Ammon's horn (tissue), 1 donor: Measurements from ENCODE around the gene RAB10.
"Not testable (repeated sequence)": the region's sequence is repeated elsewhere in the genome, so short reads cannot be mapped to it uniquely, and the experiment has no call there.

ENCODE experiments used
- DNase-seq: peaks from one replicate; pipeline ENCODE4 v3.0.0-alpha.2; 2016; ENCODE audit warnings: low spot score

RAB10 gene

DNA sequence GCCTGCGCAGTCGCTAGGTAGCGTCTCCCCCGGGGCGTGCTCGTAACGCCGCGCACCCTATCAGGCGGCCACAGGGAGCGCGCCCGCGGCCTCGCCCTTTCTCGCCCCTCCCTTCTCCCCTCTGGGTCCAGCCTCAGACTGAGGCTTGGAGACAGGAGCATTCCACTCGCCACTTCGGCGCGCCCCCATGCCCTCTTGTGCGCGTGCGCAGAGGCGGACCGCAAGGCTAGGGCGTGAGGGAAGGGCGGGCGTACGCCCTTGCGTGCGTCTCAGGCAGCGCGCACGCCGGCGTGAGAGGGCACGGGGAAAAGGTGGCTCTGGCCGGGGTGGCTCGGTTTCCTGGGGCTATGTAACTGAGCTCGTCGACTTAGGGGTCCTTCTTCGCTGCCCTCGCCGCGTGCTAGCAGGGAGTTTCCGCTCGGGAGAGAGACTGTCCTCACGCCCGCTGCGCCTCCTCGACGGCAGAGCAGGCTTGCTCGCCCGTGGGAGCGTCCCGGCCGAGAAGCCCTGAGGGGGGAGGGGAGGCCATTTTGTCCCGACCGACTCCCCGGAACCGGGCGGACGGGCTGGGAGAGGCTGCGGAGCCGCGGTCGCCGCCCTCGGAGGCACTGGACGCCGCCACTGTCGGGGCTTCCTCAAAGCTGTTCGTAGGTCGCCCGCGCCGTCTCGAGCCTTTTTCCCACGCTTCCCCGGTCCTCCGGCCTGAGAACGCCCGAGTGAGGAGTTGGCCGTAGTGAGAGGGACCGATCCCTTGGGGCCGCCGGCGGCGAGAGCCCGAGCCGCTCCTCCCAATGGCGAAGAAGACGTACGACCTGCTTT, at the start of gene RAB10:
RAB10 (plus strand) TSS at position 267 of the 819 bp plus-strand sequence; CDS start at position 792, 525 bp downstream.
- DNase-seq = peak; percentile 99

DNA sequence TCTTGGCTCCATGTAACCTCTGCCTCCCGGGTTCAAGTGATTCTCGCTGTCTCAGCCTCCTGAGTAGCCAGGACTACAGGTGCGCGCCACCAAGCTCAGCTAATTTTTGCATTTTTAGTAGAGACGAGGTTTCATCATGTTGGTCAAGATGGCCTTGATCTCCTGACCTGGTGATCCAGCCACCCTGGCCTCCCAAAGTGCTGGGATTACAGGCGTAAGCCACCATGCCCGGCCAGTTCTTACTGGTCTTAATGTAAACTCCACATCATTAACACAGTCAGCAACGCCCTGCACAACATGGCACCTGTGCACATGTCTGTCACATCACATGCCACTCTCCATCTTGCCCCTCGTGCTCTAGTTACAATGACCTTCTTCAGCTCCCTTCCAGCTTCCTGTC, 45.8 kb upstream of the RAB10 start:
- DNase-seq = no peak

DNA sequence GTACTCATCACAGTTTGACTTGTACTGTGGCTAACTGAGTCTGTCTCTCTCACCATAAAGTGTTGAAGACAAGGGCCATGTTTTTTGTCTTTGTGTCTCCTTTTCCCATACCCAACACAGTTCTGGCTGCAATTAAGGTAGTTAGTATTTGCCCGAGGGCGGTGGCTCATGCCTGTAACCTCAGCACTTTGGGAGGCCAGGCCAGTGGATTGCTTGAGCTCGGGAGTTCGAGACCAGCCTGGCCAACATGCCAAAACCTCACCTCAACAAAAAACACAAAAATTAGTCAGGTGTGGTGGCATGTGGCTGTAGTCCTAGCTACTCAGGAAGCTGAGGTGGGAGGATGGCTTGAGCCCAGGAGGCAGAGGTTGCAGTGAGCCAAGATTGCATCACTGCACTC, 44.7 kb upstream of the RAB10 start:
- no peak for DNase-seq

DNA sequence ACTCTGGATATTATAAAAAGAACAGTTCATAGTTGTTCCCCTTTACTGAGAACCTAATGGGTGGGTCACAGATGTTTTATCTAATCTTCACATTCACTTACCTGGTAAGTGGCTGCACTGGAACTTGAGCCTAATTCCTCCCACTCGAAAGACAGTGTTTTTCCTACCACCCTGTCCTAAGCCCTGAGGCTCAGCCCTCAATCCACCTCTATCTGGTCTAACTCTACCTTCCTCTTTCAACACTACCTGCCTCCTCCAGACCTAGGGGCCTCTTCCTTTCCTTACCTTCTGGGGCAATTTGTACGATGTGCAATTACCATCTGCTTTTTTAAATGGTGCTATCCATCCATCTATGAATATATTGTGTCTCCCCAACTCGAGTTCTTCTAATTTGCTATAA, 41.9 kb upstream of the RAB10 start:
- no peak for DNase-seq

DNA sequence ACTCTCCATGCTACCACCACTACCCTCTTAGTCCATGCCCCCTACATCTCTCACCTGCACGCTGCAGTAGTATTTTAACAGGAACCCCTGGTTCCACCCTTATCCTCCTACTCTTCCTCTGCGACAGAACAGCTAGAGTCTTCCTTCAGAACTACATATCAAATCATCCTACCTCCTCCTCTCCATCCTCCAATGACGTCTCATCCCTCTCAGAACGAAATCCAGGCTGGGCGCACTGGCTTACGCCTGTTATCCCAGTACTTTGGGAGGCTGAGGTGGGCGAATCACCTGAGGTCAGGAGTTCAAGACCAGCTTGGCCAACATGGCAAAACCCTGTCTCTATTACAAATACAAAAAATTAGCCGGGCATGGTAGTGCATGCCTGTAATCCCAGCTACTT, 41.3 kb upstream of the RAB10 start:
- DNase-seq = no peak

DNA sequence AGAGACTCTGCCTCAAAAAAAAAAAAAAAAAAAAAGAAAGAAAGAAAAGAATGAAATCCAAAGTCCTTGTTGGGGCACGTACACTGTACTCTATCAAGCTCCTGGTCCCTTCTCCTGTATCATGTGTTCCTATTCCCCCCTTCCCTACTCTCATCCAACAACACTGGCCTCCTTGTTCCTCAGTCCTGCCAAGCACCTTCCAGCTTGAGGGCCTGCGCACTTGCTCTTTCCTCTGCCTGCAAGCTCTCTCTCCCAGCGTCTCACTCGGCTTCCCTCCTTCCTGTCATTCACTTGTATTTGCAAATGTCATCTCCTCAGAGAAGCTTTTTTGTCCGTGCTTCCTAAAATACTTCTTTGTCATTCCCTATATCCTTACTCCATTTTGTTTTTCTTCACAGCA, 40.8 kb upstream of the RAB10 start:
- DNase-seq = no peak

DNA sequence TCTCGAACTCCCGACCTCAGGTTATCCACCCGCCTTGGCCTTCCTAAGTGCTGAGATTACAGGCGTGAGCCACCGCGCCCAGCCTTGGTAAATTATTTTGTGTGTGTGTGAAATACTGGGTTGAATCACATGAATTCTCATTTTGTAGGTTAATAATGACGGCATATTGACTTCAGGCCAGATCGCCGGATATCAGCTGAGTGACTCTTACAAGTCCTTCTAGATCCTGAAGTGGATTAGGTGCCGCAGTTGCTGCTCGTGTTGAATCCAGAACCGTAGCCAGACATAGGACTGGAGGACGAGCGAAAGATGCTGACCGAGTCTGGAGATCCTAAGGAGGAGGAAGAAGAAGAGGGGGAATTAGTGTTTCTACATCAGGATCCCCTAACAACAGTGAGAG, 39.4 kb upstream of the RAB10 start:
- no peak for DNase-seq

DNA sequence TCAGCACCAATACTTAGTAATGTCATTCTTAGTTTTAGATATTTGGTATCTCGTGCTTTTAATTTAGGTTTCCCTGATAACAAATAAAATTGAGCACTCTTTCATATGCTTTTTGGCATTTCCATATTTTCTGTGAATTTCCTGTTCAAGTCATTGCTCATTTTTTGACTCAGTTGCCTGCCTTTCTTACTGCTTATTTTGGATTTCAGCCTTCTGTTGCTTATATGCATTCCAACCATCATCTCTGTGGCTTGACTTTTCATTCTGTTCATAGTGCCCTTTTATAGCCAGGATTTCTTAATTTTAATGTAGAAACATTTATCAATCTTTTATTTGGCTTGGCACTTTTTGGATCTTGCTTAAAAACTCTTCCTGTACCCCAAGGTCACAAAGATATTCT, 37.0 kb upstream of the RAB10 start:
- no peak for DNase-seq

DNA sequence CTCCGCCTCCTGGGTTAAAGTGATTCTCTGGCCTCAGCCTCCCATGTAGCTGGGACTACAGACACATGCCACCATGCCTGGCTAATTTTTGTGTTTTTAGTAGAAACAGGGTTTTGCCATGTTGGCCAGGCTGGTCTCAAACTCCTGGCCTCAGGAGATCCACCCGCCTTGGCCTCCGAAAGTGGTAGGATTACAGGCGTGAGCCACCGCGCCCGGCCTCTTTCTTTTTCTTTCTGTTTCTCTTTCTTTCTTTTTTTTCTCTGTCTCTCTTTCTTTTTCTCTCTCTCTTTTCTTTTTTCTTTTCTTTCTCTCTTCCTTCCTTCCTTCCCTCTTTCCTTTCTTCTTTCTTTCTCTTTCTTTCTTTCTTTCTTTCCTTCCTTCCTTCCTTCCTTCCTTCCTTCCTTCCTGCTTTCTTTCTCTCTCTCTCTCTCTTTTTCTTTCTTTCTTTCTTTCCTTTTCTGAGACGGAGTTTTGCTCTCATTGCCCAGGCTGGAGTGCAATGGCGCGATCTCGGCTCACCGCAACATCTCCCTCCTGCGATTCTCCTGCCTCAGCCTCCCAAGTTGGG, 35.0 kb upstream of the RAB10 start:
- DNase-seq = not testable (repeated sequence)

DNA sequence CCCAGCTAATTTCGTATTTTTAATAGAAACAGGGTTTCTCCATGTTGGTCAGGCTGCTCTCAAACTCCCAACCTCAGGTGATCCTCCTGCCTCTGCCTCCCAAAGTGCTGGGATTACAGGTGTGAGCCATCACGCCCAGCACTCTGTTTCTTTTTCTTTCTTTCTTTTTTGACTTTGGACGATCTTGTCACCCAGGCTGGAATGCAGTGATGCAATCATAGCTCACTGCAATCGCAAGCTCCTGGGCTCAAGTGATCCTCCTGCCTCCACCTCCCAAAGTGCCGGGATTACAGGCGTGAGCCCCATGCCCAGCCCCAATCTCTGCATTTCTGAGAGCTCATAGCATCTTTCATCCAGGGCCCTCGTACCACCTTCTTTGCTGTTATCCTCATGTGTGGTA, 34.5 kb upstream of the RAB10 start:
- DNase-seq = not testable (repeated sequence)

DNA sequence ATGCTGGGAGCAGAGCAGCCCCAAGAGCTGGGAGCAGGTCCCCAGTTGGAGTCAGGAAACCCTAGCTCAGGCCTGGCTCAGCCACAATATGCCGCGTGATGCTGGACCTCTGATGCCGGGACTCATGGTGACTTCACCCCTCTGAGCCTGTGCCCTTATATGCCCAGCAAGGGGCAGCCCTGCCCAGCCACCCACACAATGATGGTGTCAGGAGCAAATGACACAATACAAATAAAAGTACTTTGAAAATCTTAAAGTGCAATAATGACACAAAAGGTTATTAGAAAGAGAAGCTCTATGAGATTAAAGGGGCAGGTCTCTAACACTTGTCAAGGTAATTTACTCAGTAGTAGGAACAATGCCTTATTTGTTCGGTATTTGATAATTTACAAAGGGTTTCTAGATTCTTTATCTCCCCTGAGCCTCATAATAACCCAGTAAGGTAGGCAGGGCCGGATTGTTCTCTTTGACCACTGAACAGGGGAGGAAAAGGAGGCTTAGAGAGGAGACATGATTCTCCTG, 33.3 kb upstream of the RAB10 start:
- DNase-seq = no peak

DNA sequence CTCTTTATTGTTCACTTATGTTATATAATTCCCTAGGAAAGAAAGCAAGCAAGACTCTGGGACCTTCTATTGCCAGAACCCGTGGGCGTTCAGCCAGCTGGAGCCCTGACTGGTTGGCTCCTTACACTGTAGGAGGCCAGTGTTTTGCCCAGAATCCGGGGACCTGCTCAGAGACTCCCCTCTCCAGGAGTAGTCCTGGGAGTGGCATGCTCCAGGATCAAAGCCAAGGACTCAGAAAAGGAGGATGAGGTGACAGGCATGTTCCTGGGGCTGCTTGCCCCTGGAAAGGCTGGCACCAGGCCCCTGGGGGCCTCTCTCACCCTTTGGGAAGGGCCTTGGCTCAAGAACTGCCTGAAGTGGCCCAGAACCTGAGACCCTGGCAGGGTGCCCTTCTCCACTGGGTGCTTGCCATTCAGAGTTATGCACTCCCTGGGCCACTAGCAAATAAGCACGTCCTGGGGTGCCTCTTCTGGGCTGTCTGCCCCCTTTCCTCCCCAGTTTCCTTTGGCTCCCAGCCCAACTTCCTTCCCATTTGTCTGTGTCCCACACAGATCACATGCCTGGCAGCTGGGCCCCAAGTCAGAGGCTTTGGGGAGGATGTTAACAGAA, 32.0 kb upstream of the RAB10 start:
- peak; percentile 86 for DNase-seq

DNA sequence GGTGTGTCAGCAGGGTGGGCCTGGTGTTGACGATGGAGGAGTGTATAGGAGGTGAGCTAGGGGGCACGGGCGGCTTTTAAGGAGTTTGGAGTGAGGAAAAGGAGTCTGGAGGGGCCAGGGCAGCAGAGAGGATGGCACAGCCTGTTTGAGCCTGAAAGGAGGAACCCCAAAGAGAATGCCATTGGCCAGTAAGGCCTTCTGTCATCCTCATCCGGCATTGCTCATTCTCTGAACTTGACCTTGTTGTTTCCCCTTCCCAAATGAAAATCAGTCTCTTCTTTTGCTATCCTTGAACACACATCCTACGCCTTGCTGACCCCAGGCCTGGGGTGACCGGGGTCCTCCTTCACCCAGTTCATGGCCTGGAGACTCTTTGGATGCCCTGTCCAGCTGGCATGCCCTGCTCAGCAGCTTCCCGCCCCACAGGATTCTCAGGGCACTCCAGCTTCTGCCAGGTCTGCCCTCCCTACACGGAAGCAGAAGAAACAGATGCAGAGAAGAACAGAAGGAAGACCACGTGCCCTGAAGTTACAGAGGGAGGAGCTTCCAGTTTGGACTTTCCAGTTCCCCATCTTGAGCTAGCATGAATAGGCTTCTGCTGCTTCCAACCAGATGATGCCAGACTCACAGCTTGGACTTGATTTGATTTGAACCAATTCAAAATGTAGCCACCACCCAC, 31.1 kb upstream of the RAB10 start:
- peak; percentile 71 for DNase-seq

DNA sequence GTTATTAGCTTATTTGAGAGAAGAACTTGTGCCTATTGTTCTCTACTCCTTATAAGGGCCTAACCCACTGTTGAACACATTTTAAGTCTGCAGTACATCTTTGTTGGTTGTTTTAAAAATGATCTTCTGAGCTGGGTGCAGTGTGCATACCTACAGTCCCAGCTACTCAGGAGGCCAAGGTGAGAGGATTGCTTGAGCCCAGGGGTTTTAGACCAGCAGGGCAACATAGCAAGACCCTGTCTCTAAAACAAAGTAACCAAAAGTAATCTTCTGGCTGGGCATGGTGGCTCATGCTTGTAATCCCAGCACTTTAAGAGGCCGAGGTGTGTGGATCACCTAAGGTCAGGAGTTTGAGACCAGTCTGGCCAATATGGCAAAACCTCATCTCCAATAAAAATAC, 25.8 kb upstream of the RAB10 start:
- no peak for DNase-seq

DNA sequence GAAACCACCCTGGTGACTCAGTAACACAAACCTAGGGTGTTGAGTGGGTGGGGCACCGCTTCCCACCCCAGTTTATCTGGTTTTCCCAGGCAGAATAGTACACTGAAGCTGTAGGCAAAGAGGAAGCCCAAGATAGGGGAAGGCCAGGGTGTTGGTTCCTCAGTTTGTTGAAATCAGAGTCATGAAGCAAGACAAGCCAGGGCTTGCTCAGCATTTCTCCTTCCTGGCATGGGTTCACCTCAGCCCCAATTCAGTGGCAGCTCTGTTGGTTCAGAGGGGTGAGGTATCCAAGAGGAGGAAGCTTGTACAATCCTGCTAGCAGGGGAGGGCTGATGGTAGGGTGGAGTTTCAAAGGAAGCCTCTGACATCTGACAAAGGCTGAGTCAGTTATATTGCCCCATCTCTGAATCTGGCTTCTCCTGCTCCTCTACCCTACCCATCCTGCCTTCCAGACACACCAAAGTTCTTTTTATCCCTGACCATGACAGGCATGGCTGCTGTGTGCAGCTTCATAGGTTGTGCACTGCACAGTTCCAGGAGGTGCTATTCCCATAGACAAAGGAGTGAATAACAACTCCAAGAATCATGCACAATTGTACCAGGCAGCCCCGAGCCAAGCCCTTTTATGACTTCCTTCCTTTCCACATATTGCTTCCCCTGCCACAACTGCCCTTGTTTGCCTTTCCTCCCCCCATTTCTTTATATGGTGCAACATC, 24.9 kb upstream of the RAB10 start:
- peak; percentile 82 for DNase-seq

DNA sequence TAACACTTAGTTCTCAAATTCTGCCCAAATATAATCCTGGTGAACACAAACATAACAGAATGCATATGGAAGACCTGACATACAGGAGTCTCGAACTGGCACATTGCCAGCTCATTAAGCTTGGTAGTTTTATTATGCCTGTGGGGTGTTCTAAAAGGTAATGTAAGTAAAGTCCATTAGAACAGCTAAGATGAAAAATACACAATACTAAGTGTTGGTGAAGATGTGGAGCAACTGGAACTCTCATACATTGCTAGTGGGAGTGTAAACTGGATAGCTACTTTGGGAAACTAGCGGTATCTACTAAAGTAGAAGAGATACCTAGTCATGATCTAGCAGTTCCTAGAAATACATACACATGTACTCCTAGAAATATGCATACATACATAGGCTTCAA, 24.3 kb upstream of the RAB10 start:
- DNase-seq = no peak

DNA sequence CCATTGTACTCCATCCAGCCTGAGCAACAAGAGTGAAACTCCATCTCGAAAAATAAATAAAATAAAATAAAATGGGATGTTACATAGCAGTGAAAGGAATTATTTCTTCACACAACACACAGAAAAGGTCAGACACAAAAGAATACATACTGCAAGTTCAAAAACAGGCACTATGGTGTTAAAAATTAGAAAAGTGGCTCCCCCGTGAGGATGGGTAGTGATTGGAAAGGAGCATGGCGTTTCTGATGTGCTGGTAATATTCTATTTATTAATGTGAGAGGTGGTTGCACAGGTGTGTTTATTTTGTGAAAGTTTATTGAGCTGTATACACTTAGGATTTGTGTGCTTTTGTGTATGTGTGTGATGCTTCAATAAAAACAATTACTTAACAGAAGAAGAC, 22.9 kb upstream of the RAB10 start:
- no peak for DNase-seq

DNA sequence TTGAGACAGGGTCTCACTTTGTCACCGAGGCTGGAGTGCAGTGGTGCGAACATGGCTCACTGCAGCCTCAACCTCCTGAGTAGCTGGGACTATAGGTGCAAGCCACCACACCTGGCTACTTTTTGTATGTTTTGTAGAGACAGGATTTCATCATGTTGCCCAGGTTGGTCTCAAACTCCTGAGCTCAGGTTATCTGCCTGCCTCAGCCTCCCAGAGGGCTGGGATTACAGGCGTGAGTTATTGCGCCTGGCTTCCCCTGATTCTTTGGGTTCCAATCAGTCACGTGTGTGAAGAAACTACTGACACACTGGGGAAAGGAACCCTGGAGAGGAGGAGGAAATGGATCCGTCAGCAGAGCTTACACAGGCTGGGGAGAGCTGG, 22.3 kb upstream of the RAB10 start:
- DNase-seq = no peak

DNA sequence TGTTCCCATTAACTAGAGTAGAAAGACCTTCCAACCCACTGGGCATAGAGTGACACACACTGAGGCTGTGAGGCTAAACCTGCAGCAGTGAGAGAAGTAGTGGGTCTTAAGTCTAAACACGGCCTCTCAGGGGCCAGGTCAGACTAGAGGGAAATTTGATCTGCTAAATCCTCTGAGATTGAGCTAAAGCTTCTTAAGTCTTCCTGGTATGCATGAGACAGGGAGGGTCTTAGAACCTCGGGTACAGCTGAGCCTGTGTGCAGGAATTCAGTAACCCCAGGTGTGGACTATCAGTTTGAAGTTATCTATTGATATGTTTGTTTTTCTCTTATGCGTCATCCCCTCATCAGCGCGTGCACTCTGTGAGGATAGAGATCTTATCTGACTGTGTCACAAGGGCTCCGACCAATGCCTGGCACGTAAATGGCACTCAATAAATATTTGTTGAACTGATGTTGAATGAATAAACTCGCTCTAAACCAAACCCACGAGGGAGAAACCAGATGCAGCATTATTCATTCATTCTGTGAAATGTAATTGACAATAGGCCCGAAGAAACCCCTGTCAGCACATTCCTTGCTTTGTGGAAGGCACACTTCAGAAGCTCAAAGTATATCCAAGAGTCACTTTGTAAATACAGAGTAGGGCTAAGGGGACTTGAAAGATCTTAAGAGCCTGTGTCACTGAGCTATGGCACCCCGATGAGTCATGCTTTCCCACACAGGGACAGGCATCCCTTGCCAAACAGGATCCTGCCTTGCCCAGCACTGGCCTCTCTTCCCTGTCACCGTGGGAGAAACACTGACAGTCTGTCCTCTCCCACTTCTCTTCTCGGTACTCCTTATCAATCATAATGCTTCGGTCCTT, 21.7 kb upstream of the RAB10 start:
- no peak for DNase-seq

DNA sequence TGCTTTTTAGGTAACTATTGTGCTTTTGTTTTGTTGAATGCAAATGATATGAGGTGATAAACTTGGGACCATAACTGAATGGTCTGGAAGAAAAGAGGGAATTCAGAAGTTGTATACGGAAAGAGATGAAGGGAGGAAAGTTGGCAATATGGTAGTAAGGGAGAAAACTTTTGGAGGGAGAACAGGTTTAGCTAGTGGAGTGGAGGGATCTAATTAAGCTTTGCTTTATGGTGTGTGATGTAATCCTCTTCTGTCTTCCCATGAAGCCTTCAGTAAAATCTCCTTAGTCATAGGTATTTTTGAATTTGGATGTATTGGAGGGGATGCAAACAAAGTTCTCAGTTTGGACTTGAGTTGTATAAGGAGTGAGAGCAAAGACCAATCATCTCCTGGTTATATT, 20.2 kb upstream of the RAB10 start:
- DNase-seq = no peak
